ENCODE measurements around the gene TUFM. TPM values are rescaled to one million over a fixed set of nuclear protein-coding genes. Genes with fewer than 3 reads are reported as not detected.

Gene TUFM
- total RNA-seq, 1 donor from 2014 or later: 74.0 TPM

GRCh38 chr16:28823873-28824716, 22.1 kb downstream of the TUFM start:
- Histone ChIP-seq H3K9ac (peak overlapping the region; percentile 94), H3K9me3 (ENCODE audit: low read depth) (no peaks in the 10 kb centered on the region), H3K4me3 (peak overlapping the region; percentile 59), H3K36me3 (peaks cover 18% of the 10 kb centered on the region), H3F3A (ENCODE audit: low read depth) (peaks cover 33% of the 10 kb centered on the region), H2AFZ (replicated peaks) (no peak overlapping the region), H3K4me2 (peak overlapping the region; percentile 80), H3K27ac (peak overlapping the region; percentile 92), H3K27me3 (no peaks in the 10 kb centered on the region), H3K79me2 (ENCODE audit: low read depth) (peaks cover 78% of the 10 kb centered on the region), H4K20me1 (ENCODE audit: low read depth) (peaks cover 46% of the 10 kb centered on the region), H3K4me1 (peaks cover 17% of the 10 kb centered on the region)
- Mint-ChIP-seq H3K4me3 (peak overlapping the region; percentile 96), H3K27me3 (ENCODE audit: insufficient read depth, low read depth) (peaks cover 7% of the 10 kb centered on the region), H3K9me3 (no peaks in the 10 kb centered on the region), H3K36me3 (peaks cover 28% of the 10 kb centered on the region), H3K27ac (peak overlapping the region; percentile 46), H3K4me1 (peaks cover 24% of the 10 kb centered on the region)
- peak; percentile 98 for DNase-seq (ENCODE audit: low spot score)
- TF ChIP-seq CTCF (IDR thresholded peaks at IDR 0.05) (peak; percentile 20), EZH2phosphoT487 (IDR thresholded peaks at IDR 0.05) (no peak), EZH2 (IDR thresholded peaks at IDR 0.05) (no peak)

GRCh38 chr16:28823291-28823872, 22.8 kb downstream of the TUFM start:
- Histone ChIP-seq H3K79me2 (ENCODE audit: low read depth) (peaks cover 71% of the 10 kb centered on the region), H4K20me1 (ENCODE audit: low read depth) (peaks cover 41% of the 10 kb centered on the region), H3K9ac (peak overlapping the region; percentile 94), H3K36me3 (peaks cover 18% of the 10 kb centered on the region), H2AFZ (replicated peaks) (no peak overlapping the region), H3K4me3 (peak overlapping the region; percentile 59), H3F3A (ENCODE audit: low read depth) (peaks cover 33% of the 10 kb centered on the region), H3K4me2 (peak overlapping the region; percentile 80), H3K27me3 (no peaks in the 10 kb centered on the region), H3K27ac (peak overlapping the region; percentile 92), H3K9me3 (ENCODE audit: low read depth) (no peaks in the 10 kb centered on the region), H3K4me1 (peaks cover 17% of the 10 kb centered on the region)
- Mint-ChIP-seq H3K27me3 (ENCODE audit: insufficient read depth, low read depth) (peaks cover 7% of the 10 kb centered on the region), H3K4me1 (peaks cover 24% of the 10 kb centered on the region), H3K36me3 (peaks cover 28% of the 10 kb centered on the region), H3K4me3 (peak overlapping the region; percentile 96), H3K27ac (no peak overlapping the region), H3K9me3 (no peaks in the 10 kb centered on the region)
- peak; percentile 74 for DNase-seq (ENCODE audit: low spot score)
- TF ChIP-seq EZH2phosphoT487 (IDR thresholded peaks at IDR 0.05): no peak
- TF ChIP-seq CTCF (IDR thresholded peaks at IDR 0.05): no peak
- no peak for TF ChIP-seq EZH2 (IDR thresholded peaks at IDR 0.05)

GRCh38 chr16:28822520-28823290, 23.4 kb downstream of the TUFM start, which contains the start of gene ATXN2L:
ATXN2L (plus strand) TSS chr16:28822999; CDS start chr16:28823260, 261 bp downstream.
- H3K27ac ChIP-seq: peak within 1 kb of the TSS; percentile 92
- peak within 1 kb of the TSS; percentile 94 for H3K9ac ChIP-seq
- Mint-ChIP-seq H3K4me3 (peak within 1 kb of the TSS; percentile 96), H3K27me3 (ENCODE audit: insufficient read depth, low read depth) (peaks cover 7% of the 10 kb centered on the region), H3K9me3 (no peaks in the 10 kb centered on the region), H3K36me3 (peaks cover 22% of the 10 kb centered on the region), H3K4me1 (peaks cover 24% of the 10 kb centered on the region), H3K27ac (peak within 1 kb of the TSS; percentile 76)
- peaks cover 35% of the 10 kb centered on the region for H4K20me1 ChIP-seq (ENCODE audit: low read depth)
- H3K36me3 ChIP-seq: peaks cover 14% of the 10 kb centered on the region
- peak within 1 kb of the TSS; percentile 59 for H3K4me3 ChIP-seq
- peaks cover 64% of the 10 kb centered on the region for H3K79me2 ChIP-seq (ENCODE audit: low read depth)
- peak; percentile 96 for DNase-seq (ENCODE audit: low spot score)
- H3K27me3 ChIP-seq: no peaks in the 10 kb centered on the region
- peaks cover 17% of the 10 kb centered on the region for H3K4me1 ChIP-seq
- H3K9me3 ChIP-seq (ENCODE audit: low read depth): no peaks in the 10 kb centered on the region
- TF ChIP-seq CTCF (IDR thresholded peaks at IDR 0.05): no peak
- no peak for TF ChIP-seq EZH2 (IDR thresholded peaks at IDR 0.05)
- no peak for TF ChIP-seq EZH2phosphoT487 (IDR thresholded peaks at IDR 0.05)
- H3F3A ChIP-seq (ENCODE audit: low read depth): peaks cover 33% of the 10 kb centered on the region
- peak within 1 kb of the TSS; percentile 80 for H3K4me2 ChIP-seq
- peak within 1 kb of the TSS; percentile 86 for H2AFZ ChIP-seq (replicated peaks)
